Smooth muscle cell (in vitro differentiated cells): ENCODE measurements around the gene EVI5L. TPM values are rescaled to one million over a fixed set of nuclear protein-coding genes. Genes with fewer than 3 reads are reported as not detected.

Source experiments
- DNase-seq: peaks from one replicate; lab custom pipeline; 2025; ENCODE audit not compliant: unreplicated experiment; lab: John Stamatoyannopoulos, UW
- H2AFZ ChIP-seq: fragments of 200-600 bp; sonication (generic); 2 replicates; pipeline ENCODE4 v1.6.0; 2016; ENCODE audit warnings: antibody characterized with exemption, low read depth, mild to moderate bottlenecking
- H3F3A ChIP-seq: fragments of 200-600 bp; sonication (generic); 2 replicates; pipeline ENCODE4 v1.6.0; 2017; ENCODE audit warnings: antibody characterized with exemption, low read depth
- H3K27ac ChIP-seq: fragments of 200-600 bp; sonication (generic); 2 replicates; pipeline ENCODE4 v1.5.1; 2016; ENCODE audit warnings: low read depth, mild to moderate bottlenecking
- H3K27me3 ChIP-seq: fragments of 200-600 bp; sonication (generic); 2 replicates; pipeline ENCODE4 v1.6.1; 2016; ENCODE audit warnings: low read depth, mild to moderate bottlenecking
- H3K36me3 ChIP-seq: fragments of 200-600 bp; sonication (generic); 2 replicates; pipeline ENCODE4 v1.5.1; 2016; ENCODE audit warnings: low read depth
- H3K4me1 ChIP-seq: fragments of 200-600 bp; sonication (generic); 2 replicates; pipeline ENCODE4 v1.5.1; 2016; ENCODE audit warnings: low read depth
- H3K4me2 ChIP-seq: fragments of 200-600 bp; sonication (generic); 2 replicates; pipeline ENCODE4 v1.6.0; 2016; ENCODE audit warnings: mild to moderate bottlenecking
- H3K4me3 ChIP-seq: fragments of 200-600 bp; sonication (generic); 2 replicates; pipeline ENCODE4 v1.5.1; 2016; ENCODE audit warnings: mild to moderate bottlenecking
- H3K79me2 ChIP-seq: fragments of 200-600 bp; sonication (generic); 2 replicates; pipeline ENCODE4 v1.6.0; 2016; ENCODE audit warnings: low read depth, mild to moderate bottlenecking
- H3K9ac ChIP-seq: fragments of 200-600 bp; sonication (generic); 2 replicates; pipeline ENCODE4 v1.6.0; 2016; ENCODE audit warnings: low read depth
- H3K9me3 ChIP-seq: fragments of 200-600 bp; sonication (generic); replicated peaks from 2 replicates; pipeline ENCODE4 v1.5.1; 2016; ENCODE audit warnings: low read depth
- H4K20me1 ChIP-seq: fragments of 200-600 bp; sonication (generic); 2 replicates; pipeline ENCODE4 v1.6.0; 2016; ENCODE audit warnings: low read depth
- CTCF ChIP-seq: fragments of 200-600 bp; sonication (generic); IDR thresholded peaks from 2 replicates; pipeline ENCODE4 v1.5.1; 2017; ENCODE audit warnings: borderline replicate concordance, mild to moderate bottlenecking, antibody characterized with exemption; ENCODE audit not compliant: insufficient read depth, poor library complexity, severe bottlenecking
- WGBS: methylation state at CpG from one replicate; pipeline ENCODE4 v1.1.7; 2016; ENCODE audit warnings: low lambda C conversion rate; 5-methylcytosine and 5-hydroxymethylcytosine counted together
- polyA plus RNA-seq: library from polyadenylated mRNA; unstranded; fragments of >200 nt; fragmentation: Nextera tagmentation; extraction: Ambion mirVana; gene quantifications from 2 replicates; pipeline ENCODE4 v1.2.1, GENCODE V29; 2016
- total RNA-seq: library from RNA; depleted of rRNA; stranded (reverse); fragments of >200 nt; gene quantifications from 2 replicates; pipeline ENCODE4 v1.2.3, GENCODE V29; 2014

The EVI5L gene
- total RNA-seq (8.8 and 10.9 TPM in 2 replicates), polyA plus RNA-seq (15.9 and 21.2 TPM in 2 replicates)

- under 1% methylated on average over 45 of the region's 45 CpGs for WGBS
- H3K4me3 ChIP-seq = peak within 1 kb of the TSS; percentile 77
- H3K9me3 ChIP-seq = no peaks in the 10 kb centered on the region
- H3K27me3 ChIP-seq = no peaks in the 10 kb centered on the region
- H3K36me3 ChIP-seq = no peaks in the 10 kb centered on the region
- peak within 1 kb of the TSS; percentile 87 for H3K4me2 ChIP-seq
- H2AFZ ChIP-seq = peak within 1 kb of the TSS; percentile 32
- H3K9ac ChIP-seq = peak within 1 kb of the TSS; percentile 60
- peaks cover 26% of the 10 kb centered on the region for H4K20me1 ChIP-seq
- no peaks in the 10 kb centered on the region for H3F3A ChIP-seq
- peak; percentile 99 for DNase-seq
- no peak for TF ChIP-seq CTCF
- H3K4me1 ChIP-seq = peaks cover 7% of the 10 kb centered on the region
- H3K79me2 ChIP-seq = no peaks in the 10 kb centered on the region
- H3K27ac ChIP-seq = no peak within 1 kb of the TSS
Observed at GRCh38 chr19:7829561-7830271, at the start of gene EVI5L. Gene EVI5L (plus strand): TSS chr19:7830218. CDS start chr19:7846543, 16,325 bp downstream.

- no peak overlapping the region for H2AFZ ChIP-seq
- no peaks in the 10 kb centered on the region for H3K36me3 ChIP-seq
- no peak overlapping the region for H3K4me2 ChIP-seq
- H3K9ac ChIP-seq = no peak overlapping the region
- no peak for DNase-seq
- H3F3A ChIP-seq = peaks cover 3% of the 10 kb centered on the region
- no peaks in the 10 kb centered on the region for H3K79me2 ChIP-seq
- H3K9me3 ChIP-seq = no peaks in the 10 kb centered on the region
- no peaks in the 10 kb centered on the region for H4K20me1 ChIP-seq
- TF ChIP-seq CTCF = no peak
- no peak overlapping the region for H3K27ac ChIP-seq
- H3K27me3 ChIP-seq = peaks cover 14% of the 10 kb centered on the region
- no peak overlapping the region for H3K4me3 ChIP-seq
- H3K4me1 ChIP-seq = no peaks in the 10 kb centered on the region
- 56% methylated on average over 12 of the region's 12 CpGs for WGBS
Observed at GRCh38 chr19:7781157-7781556, 48.9 kb upstream of the EVI5L start.

DNA sequence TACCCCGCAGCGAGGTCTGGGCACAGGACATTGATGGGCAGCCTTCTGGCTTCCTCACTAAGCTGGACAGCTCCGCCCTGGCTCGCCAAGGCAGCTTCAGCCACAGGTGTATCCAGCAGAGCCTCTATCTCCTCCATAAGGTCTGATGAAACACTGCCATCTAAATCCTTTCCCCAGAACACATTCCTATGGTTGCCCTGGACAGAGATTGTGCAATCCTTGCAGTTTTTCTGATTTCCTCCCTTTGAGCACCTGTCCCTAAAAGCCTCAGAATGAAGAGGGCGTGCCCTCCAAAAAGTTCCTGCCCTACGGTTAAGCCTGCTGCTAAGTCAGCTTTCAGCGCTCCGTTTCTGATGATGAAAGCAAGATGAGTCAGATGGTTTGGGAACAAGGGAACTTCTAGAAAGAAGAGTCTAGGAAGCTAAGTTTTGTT, 46.0 kb upstream of the EVI5L start:
- H3K9ac ChIP-seq = no peak overlapping the region
- no peaks in the 10 kb centered on the region for H3K4me1 ChIP-seq
- no peak overlapping the region for H3K27ac ChIP-seq
- no peak for DNase-seq
- H3K4me3 ChIP-seq = no peak overlapping the region
- WGBS = 21% methylated on average over 8 of the region's 8 CpGs
- H3K79me2 ChIP-seq = no peaks in the 10 kb centered on the region
- no peak overlapping the region for H2AFZ ChIP-seq
- no peak overlapping the region for H3K4me2 ChIP-seq
- H3K36me3 ChIP-seq = no peaks in the 10 kb centered on the region
- no peaks in the 10 kb centered on the region for H4K20me1 ChIP-seq
- H3F3A ChIP-seq = peaks cover 3% of the 10 kb centered on the region
- peaks cover 32% of the 10 kb centered on the region for H3K27me3 ChIP-seq
- no peaks in the 10 kb centered on the region for H3K9me3 ChIP-seq
- TF ChIP-seq CTCF = no peak

- Histone ChIP-seq H3K9ac (no peak overlapping the region), H3K79me2 (no peaks in the 10 kb centered on the region), H3K27me3 (peaks cover 40% of the 10 kb centered on the region), H4K20me1 (no peaks in the 10 kb centered on the region), H3K4me1 (no peaks in the 10 kb centered on the region), H3K9me3 (no peaks in the 10 kb centered on the region), H3K4me3 (no peak overlapping the region), H3K36me3 (no peaks in the 10 kb centered on the region), H3K4me2 (no peak overlapping the region), H2AFZ (no peak overlapping the region), H3K27ac (no peak overlapping the region), H3F3A (peaks cover 3% of the 10 kb centered on the region)
- TF ChIP-seq CTCF = no peak
- no peak for DNase-seq
Observed at GRCh38 chr19:7784856-7785255, 45.2 kb upstream of the EVI5L start.
